Ovary (tissue), 9 donors: ENCODE results near the gene RNF19B. TPM values are rescaled to one million over a fixed set of nuclear protein-coding genes. Genes with fewer than 3 reads are reported as not detected.

Experiments
- DNase-seq, 5 donors: peaks; one replicate each; pipeline ENCODE4 v3.0.0-alpha.2; 2019 to 2020
- H3K27ac ChIP-seq, 2 donors: fragments of 200-600 bp; one replicate each; pipeline versions ENCODE4 v1.5.1 to v1.8.0; 2019 to 2022
- H3K27me3 ChIP-seq: fragments of 200-600 bp; one replicate; pipeline ENCODE4 v1.8.0; 2022
- H3K36me3 ChIP-seq: fragments of 200-600 bp; sonication (generic); one replicate; pipeline ENCODE4 v1.5.1; 2019
- H3K4me1 ChIP-seq: one replicate; pipeline ENCODE4 v1.8.1; 2013; ENCODE audit warnings: mild to moderate bottlenecking, moderate library complexity; ENCODE audit not compliant: insufficient read depth
- H3K4me3 ChIP-seq: fragments of 200-600 bp; sonication (generic); one replicate; pipeline ENCODE4 v1.5.1; 2017
- H3K9me3 ChIP-seq, 2 donors: fragments of 200-600 bp in 1 of 2; sonication (generic) in 1 of 2; one replicate each; pipeline versions ENCODE4 v1.5.1 to v1.8.1; 2013 to 2019; ENCODE audit warnings: mild to moderate bottlenecking in 1 of 2, moderate library complexity in 1 of 2
- EP300 ChIP-seq: sonication (generic); formaldehyde crosslinking; IDR thresholded peaks from one replicate; pipeline ENCODE4 v1.6.1; 2017; ENCODE audit warnings: antibody characterized with exemption
- POLR2A ChIP-seq: fragments of 450-650 bp; IDR thresholded peaks from one replicate; pipeline ENCODE4 v1.6.1; 2017; ENCODE audit warnings: antibody characterized with exemption, mild to moderate bottlenecking, moderate library complexity
- WGBS, 3 donors: extraction: QIAGEN DNeasy Blood & Tissue Kit in 1 of 3; methylation state at CpG; one replicate each; pipeline versions ENCODE4 v1.1.5 to v1.1.7; 2013 to 2017; 5-methylcytosine and 5-hydroxymethylcytosine counted together
- intact Hi-C, 4 donors: fragments of 100-400 bp; cut with DNase I; formaldehyde crosslinking; loops; one replicate each; pipeline versions ENCODE4 v1.11.0 to v1.15.1; 2022 to 2023
- polyA plus RNA-seq, 2 donors: library from polyadenylated mRNA; stranded (reverse); fragments of 200-250 nt in 1 of 2; fragments of 350-450 nt in 1 of 2; fragmentation: Illumina TruSeq in 1 of 2; extraction: RNeasy Lipid Tissue Mini Kit (QIAGEN cat#74804) in 1 of 2; gene quantifications; one replicate each; pipeline ENCODE4 v1.2.3, GENCODE V29; 2013 to 2014
- total RNA-seq, 7 donors: library from RNA; depleted of rRNA in 2 of 7; stranded (reverse); fragments of >200 nt in 2 of 7; fragmentation: NEBNext Ultra II Directional in 3 of 7; extraction: Animal tissue kit (Norgen Biotek cat#: 25700) in 3 of 7; gene quantifications; one replicate each; pipeline versions ENCODE4 v1.1.0 to v1.2.4, GENCODE V29; 2016 to 2023
- TF ChIP-seq, protein P1 (sequence below), 3 donors: fragments of 450-650 bp in 2 of 3; fragments of 200-600 bp in 1 of 3; IDR thresholded peaks; one replicate each; pipeline versions ENCODE4 v1.5.1 to v1.8.0; 2016 to 2022; ENCODE audit warnings: antibody characterized with exemption in 3 of 3, mild to moderate bottlenecking in 1 of 3
- donor health status: DM: no; HTN: no; CAD: no; lungs with moderate emphysema.
- donor health status: DM: no; HTN: no; CAD: no.
- donor health status: Bipolar disorder and iron deficiency.
- donor health status: DM: yes; HTN: yes; CAD: no.
- donor health status: DM: no; HTN: no; CAD: no.
- donor health status: DM: yes; HTN: yes; CAD: no.

The RNF19B gene
- total and polyA plus RNA-seq, 9 donors = 11.2 to 38.0 (median 15.0) TPM

DNA sequence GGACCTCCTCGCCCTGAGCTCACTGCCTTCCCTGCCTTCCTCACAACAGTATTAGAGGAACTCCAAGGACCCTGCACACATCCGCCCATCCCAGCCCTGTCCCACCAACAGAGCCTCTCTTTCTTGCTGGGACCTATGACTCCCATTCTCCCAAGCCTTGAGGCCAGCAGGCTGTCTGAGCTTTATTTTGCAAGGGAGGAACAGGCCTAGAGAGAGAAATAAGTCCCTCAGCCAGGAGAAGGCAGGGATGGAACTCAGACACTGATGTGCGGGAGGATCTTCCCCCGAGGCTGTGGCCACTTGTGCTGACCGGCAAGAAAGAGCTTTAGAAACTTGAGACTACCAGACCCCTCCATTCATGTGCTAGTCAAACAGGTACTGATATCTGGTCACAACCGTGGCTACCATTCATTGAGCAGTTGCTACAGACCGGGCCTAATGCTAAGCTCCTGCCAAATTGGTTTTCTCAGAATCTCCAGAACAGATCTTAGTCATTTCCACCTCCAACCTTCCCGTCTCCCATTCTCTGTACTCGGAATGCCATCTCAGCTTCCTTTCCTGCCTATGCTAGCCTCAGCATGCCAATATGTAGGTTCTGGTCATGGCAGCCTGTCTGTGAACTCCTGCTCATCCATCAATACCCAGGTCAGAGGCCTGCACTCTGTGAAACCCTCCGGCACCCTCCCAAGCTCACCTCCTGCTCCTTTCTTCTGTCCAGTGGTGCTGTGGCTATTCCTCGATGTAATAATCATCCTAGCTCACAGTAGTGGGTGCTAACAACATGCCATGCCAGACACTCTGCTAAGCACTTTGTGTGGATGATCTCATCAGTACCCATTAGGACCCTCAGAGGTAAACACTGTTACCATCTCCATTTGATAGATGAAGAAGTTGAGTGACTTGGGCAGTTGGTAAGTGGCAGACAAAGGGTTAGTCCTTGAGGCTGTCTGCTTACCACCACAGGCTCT is 67.2 kb downstream of the RNF19B start:
- H3K36me3 ChIP-seq = no peaks in the 10 kb centered on the region
- H3K9me3 ChIP-seq = no peaks in the 10 kb centered on the region
- intact Hi-C loops = no loop called here
- TF ChIP-seq, protein P1, sequence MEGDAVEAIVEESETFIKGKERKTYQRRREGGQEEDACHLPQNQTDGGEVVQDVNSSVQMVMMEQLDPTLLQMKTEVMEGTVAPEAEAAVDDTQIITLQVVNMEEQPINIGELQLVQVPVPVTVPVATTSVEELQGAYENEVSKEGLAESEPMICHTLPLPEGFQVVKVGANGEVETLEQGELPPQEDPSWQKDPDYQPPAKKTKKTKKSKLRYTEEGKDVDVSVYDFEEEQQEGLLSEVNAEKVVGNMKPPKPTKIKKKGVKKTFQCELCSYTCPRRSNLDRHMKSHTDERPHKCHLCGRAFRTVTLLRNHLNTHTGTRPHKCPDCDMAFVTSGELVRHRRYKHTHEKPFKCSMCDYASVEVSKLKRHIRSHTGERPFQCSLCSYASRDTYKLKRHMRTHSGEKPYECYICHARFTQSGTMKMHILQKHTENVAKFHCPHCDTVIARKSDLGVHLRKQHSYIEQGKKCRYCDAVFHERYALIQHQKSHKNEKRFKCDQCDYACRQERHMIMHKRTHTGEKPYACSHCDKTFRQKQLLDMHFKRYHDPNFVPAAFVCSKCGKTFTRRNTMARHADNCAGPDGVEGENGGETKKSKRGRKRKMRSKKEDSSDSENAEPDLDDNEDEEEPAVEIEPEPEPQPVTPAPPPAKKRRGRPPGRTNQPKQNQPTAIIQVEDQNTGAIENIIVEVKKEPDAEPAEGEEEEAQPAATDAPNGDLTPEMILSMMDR (IDR thresholded peaks at IDR 0.05) = no peak
- TF ChIP-seq EP300 (no peak), POLR2A (no peak)
- WGBS, 3 donors = 75 to 80% (median 76%) methylated on average over 11 of the region's 11 CpGs
- DNase-seq = no peak
- H3K27ac ChIP-seq = no peak overlapping the region
- H3K4me3 ChIP-seq = no peak overlapping the region
- H3K4me1 ChIP-seq = peaks cover 2% of the 10 kb centered on the region
- no peaks in the 10 kb centered on the region for H3K27me3 ChIP-seq

- Histone ChIP-seq H3K27me3 (no peaks in the 10 kb centered on the region), H3K4me3 (no peak overlapping the region), H3K36me3 (no peaks in the 10 kb centered on the region), H3K27ac (no peak overlapping the region), H3K4me1 (peaks cover 2% of the 10 kb centered on the region), H3K9me3 (no peaks in the 10 kb centered on the region)
- DNase-seq = no peak
- 74 to 80% (median 77%) methylated on average over 5 of the region's 5 CpGs for WGBS, 3 donors
- intact Hi-C loops = no loop called here
- TF ChIP-seq, protein P1 (IDR thresholded peaks at IDR 0.05) = no peak
- TF ChIP-seq POLR2A (no peak), EP300 (no peak)
Observed at GRCh38 chr1:32896451-32896850, 68.2 kb downstream of the RNF19B start.

GRCh38 chr1:32895325-32896215 is 69.0 kb downstream of the RNF19B start:
- H3K27ac ChIP-seq = no peak overlapping the region
- peak in 1 of 5 donors; percentile 35 for DNase-seq
- H3K9me3 ChIP-seq = no peaks in the 10 kb centered on the region
- H3K36me3 ChIP-seq = no peaks in the 10 kb centered on the region
- 87 to 89% (median 88%) methylated on average over 26 of the region's 26 CpGs for WGBS, 3 donors
- intact Hi-C loops = no loop called here
- TF ChIP-seq, protein P1 (IDR thresholded peaks at IDR 0.05) = no peak
- TF ChIP-seq POLR2A = no peak
- no peak for TF ChIP-seq EP300
- H3K27me3 ChIP-seq = no peaks in the 10 kb centered on the region
- H3K4me3 ChIP-seq = no peak overlapping the region
- peaks cover 2% of the 10 kb centered on the region for H3K4me1 ChIP-seq

DNA sequence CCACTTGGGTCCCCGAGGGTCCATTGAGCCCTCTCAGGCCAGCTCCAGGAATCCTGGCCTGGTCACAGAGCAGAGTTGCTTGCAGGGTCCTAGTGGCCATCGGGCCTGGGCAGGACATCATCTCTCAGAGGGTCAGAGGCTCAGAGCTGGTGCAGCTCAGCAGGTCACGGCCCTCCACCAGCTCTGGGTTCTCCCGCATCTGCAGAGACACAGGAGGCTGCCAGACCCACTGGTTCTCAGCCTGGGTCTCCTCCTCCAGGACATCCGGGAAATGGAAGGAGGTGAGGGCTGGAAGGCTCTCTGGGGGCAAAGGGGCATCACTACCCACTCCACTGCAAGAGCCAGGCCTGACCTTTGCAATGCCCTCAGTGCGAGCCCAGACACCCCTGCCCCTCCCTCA is 69.9 kb downstream of the RNF19B start:
- peaks cover 2% of the 10 kb centered on the region for H3K4me1 ChIP-seq
- TF ChIP-seq POLR2A (no peak), EP300 (no peak)
- TF ChIP-seq, protein P1 (IDR thresholded peaks at IDR 0.05) = no peak
- intact Hi-C loops = no loop called here
- no peaks in the 10 kb centered on the region for H3K9me3 ChIP-seq
- no peaks in the 10 kb centered on the region for H3K27me3 ChIP-seq
- no peak overlapping the region for H3K27ac ChIP-seq
- H3K36me3 ChIP-seq = no peaks in the 10 kb centered on the region
- peak in 1 of 5 donors; percentile 30 for DNase-seq
- H3K4me3 ChIP-seq = no peak overlapping the region
- WGBS, 3 donors = 75 to 80% (median 76%) methylated on average over 6 of the region's 6 CpGs
